Choroid plexus epithelial cell (primary cell): ENCODE results near the gene BHMT.

Experiments used
- DNase-seq: peaks from one replicate; pipeline ENCODE4 v3.0.0-alpha.2; 2010; ENCODE audit warnings: low read depth
- H3K4me3 ChIP-seq: 2 replicates; pipeline ENCODE4 v1.5.1; 2011; ENCODE audit warnings: low read depth, mild to moderate bottlenecking, control low read depth, low read length, moderate library complexity
- TF ChIP-seq, protein P1 (sequence below): conservative IDR thresholded peaks from 2 replicates; pipeline ENCODE4 v1.5.1; 2011; ENCODE audit warnings: low read depth, mild to moderate bottlenecking, control low read depth, inconsistent platforms, low read length, moderate library complexity

The BHMT gene

DNA sequence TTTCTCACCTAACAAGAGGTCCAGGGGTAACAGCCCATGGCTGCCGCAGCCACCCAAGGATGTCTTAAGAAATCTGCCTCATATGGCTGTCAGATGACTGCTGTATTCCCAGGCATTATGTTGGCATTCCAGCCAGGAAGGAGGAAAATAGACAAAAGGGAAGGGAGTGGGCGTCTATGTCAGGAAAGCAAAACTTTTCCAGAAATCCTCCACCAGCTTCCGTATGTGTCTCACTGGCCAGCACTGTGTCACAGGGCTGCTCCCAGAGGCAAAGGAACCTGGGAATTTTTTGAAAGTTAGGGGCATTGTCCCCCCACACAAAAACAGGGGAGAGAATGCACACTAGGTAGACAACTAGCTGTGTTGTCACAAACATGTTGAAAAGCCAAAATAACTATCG lies 34.8 kb upstream of the BHMT start:
- H3K4me3 ChIP-seq: no peak overlapping the region
- no peak for DNase-seq
- TF ChIP-seq, protein P1, sequence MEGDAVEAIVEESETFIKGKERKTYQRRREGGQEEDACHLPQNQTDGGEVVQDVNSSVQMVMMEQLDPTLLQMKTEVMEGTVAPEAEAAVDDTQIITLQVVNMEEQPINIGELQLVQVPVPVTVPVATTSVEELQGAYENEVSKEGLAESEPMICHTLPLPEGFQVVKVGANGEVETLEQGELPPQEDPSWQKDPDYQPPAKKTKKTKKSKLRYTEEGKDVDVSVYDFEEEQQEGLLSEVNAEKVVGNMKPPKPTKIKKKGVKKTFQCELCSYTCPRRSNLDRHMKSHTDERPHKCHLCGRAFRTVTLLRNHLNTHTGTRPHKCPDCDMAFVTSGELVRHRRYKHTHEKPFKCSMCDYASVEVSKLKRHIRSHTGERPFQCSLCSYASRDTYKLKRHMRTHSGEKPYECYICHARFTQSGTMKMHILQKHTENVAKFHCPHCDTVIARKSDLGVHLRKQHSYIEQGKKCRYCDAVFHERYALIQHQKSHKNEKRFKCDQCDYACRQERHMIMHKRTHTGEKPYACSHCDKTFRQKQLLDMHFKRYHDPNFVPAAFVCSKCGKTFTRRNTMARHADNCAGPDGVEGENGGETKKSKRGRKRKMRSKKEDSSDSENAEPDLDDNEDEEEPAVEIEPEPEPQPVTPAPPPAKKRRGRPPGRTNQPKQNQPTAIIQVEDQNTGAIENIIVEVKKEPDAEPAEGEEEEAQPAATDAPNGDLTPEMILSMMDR: no peak

DNA sequence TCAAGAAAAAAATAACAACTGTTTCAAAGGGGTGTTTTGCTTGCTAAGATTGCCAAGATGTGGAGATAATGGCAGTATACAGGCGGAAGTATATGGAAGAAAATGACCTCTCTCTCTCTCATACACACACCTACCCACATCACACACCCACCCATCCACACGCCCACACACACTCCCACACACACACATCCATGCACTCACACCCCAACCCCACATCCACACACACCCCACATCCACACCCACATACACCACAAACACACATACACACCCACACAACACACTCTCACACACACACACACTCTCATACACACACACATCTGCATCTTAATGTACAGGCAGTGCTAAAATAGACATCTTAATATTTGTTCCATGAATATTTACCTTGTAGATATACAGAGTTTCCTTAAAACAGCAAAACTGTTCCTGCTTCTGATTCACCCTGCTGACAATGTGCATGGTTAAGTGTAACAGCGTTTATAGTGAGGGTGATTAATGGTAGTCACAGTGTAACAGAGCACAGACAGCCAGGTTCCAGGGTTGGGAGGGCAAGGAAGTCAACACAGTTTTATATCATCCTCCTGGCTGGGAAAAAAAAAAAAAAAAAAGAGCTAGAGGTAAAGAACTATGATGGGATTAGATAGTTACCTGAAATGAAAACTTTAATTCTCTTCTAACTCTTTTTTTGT lies 33.8 kb upstream of the BHMT start:
- H3K4me3 ChIP-seq: no peak overlapping the region
- no peak for DNase-seq
- TF ChIP-seq, protein P1: no peak

DNA sequence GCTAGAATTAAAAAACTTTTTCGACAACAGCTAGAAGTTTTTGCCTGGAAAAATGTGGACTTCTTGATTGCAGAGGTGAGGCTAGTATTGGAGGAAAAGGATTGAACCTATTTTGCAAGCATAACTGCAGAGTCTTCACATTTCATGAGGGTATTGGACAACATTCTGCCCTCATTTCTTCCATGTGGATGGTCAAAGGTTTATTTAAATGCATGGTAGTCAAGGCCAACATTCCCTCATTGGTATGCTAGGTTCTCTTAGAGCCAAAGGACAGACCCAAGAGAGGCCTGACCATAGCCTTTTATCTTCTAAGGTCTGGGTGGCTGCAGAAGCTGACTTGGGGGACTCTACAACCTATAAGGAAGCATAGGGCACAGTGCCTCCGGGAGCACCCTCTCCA lies 30.8 kb upstream of the BHMT start:
- H3K4me3 ChIP-seq: no peak overlapping the region
- TF ChIP-seq, protein P1: no peak
- no peak for DNase-seq

DNA sequence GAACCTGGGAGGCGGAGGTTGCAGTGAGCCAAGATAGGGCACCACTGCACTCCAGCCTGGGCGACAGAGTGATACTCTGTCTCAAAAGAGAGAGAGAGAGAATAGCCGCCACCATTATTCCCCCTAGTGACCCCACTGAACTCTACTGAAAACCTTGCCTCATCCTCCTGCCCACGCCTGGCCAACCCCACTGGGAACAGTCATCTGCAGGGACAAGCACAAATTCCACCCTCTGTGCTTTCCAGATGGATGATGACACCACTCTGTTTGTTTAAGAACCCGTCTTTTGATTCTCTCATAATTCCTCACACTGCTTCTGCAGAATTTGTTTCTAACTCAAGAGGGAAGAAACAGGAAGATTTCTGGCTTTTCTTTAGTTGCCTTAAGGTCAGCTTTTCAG lies 29.8 kb upstream of the BHMT start:
- DNase-seq: no peak
- TF ChIP-seq, protein P1: no peak
- no peak overlapping the region for H3K4me3 ChIP-seq

DNA sequence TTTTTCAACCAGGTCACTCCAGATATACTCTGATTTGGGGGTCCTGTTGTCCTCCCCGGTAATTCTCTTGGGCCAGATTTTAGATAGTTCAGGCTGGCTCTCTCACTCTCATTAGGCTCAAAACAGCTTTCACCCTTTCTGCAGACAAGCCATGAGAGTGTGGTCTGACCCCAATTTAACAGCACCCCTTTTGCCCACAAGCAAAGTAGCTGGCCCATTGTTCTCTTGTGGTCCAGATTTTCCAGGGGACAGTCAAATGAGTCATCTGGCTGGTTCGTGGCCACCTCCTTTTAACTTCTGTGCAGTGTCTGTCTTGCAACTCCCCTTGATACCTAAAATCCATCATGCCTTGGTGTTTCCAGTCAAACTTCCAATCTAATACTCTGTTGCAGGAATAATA lies 25.5 kb upstream of the BHMT start:
- no peak for DNase-seq
- TF ChIP-seq, protein P1: no peak
- no peak overlapping the region for H3K4me3 ChIP-seq

DNA sequence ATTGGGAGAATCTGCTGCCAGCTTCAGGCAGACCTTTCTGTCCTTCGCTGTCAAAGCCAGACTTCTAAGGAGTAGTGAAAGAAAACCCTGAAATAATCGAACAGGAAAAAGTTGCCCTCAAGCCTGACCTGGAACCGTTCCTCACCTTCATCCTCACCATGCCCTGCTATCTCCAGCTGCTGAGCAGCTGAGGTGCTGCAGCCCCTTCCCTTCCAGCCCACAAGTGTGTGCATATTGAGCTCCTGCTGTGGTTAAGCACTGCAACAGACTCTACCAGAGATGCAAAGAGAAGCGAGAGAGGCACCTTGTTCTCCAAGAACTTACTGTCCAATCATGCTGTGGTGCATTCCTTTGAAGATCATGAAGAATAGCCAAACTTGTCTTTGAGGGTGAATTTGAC lies 23.1 kb upstream of the BHMT start:
- no peak overlapping the region for H3K4me3 ChIP-seq
- DNase-seq: no peak
- TF ChIP-seq, protein P1: no peak

DNA sequence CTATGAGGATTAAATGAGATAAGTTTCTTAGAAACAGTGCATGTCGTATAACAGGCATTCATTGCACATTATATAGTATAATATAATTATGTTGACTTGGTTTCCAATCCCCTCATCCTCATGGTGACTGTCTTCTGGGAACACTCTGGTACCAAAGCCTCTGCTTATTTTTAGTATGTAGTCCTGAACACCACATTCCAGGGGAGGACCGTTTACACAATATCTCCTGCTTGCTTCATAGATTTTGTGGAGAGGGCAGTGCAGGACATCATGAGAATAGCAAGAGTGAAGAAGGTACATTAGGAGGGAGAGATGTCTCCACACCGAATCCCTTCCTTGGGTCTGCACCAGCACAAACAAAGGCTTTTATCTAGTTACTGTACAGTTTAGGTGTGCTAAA lies 20.5 kb upstream of the BHMT start:
- no peak overlapping the region for H3K4me3 ChIP-seq
- peak; percentile 13 for DNase-seq
- TF ChIP-seq, protein P1: no peak
